GM12878 (cell line): ENCODE measurements around the gene MYBPHL. TPM values are rescaled to one million over a fixed set of nuclear protein-coding genes. Genes with fewer than 3 reads are reported as not detected.

Experiments used
- ATAC-seq: fragments of 200-7000 bp; cut with Tn5 transposase; 3 replicates; pipeline ENCODE4 v1.9.1; 2020; ENCODE audit warnings: mild to moderate bottlenecking, moderate library complexity
- BruUV-seq: library from RNA; stranded (reverse); fragments of 400-500 nt; replicated peaks from 2 replicates; lab custom pipeline; 2021; lab: Mats Ljungman, UMichigan
- CTCF ChIA-PET: fragments of 300-600 bp; sonication (Branson Sonifier 250); formaldehyde crosslinking; extraction: SDS; loops from one replicate; lab custom pipeline; 2021; ENCODE audit warnings: inconsistent platforms; lab: Yijun Ruan, JAX
- POLR2A ChIA-PET: fragments of 350-600 bp; formaldehyde crosslinking; extraction: SDS; loops from one replicate; lab custom pipeline; 2021; ENCODE audit warnings: inconsistent platforms; lab: Charles Lee
- RAD21 ChIA-PET: fragments of 300-600 bp; sonication (Branson Sonifier 250); formaldehyde crosslinking; loops from one replicate; lab custom pipeline; 2023; ENCODE audit warnings: antibody characterized with exemption; ENCODE audit not compliant: unreplicated experiment; lab: Charles Lee
- SMC1A ChIA-PET: fragments of 300-600 bp; sonication (Branson Sonifier 250); formaldehyde crosslinking; loops from one replicate; lab custom pipeline; 2023; ENCODE audit not compliant: unreplicated experiment, uncharacterized antibody; lab: Charles Lee
- DNase-seq: peaks from one replicate; pipeline ENCODE4 v3.0.0-alpha.2; 2011; ENCODE audit warnings: low read depth, low spot score
- FAIRE-seq: peaks from 3 replicates; lab custom pipeline; 2011; peaks lifted over from hg19 to GRCh38; lab: Jason Lieb, UNC
- H2AFZ ChIP-seq: 2 replicates; pipeline ENCODE4 v1.6.0; 2011; ENCODE audit warnings: low read depth, low read length, control low read depth; ENCODE audit not compliant: control insufficient read depth
- H3K27ac ChIP-seq: 2 replicates; pipeline ENCODE4 v1.5.1; 2011; ENCODE audit warnings: control low read depth; ENCODE audit not compliant: control insufficient read depth, insufficient read depth
- H3K27me3 ChIP-seq, 2 experiments: replicated peaks in 1 of 2; 2 replicates each; pipeline versions ENCODE4 v1.6.0 to v1.6.1; 2011; ENCODE audit warnings: low read length in 1 of 2; ENCODE audit not compliant: control insufficient read depth in 2 of 2, insufficient read depth in 2 of 2
- H3K36me3 ChIP-seq, 2 experiments: 2 replicates each; pipeline ENCODE4 v1.5.1; 2011; ENCODE audit warnings: low read length in 1 of 2; ENCODE audit not compliant: control insufficient read depth in 2 of 2, insufficient read depth in 2 of 2
- H3K4me1 ChIP-seq: 2 replicates; pipeline ENCODE4 v1.6.1; 2011; ENCODE audit warnings: mild to moderate bottlenecking, low read length, moderate library complexity, mixed read lengths; ENCODE audit not compliant: control insufficient read depth, insufficient read depth
- H3K4me2 ChIP-seq: 2 replicates; pipeline ENCODE4 v1.6.0; 2011; ENCODE audit warnings: control low read depth; ENCODE audit not compliant: control insufficient read depth, insufficient read depth
- H3K4me3 ChIP-seq: fragments of 200-600 bp; sonication (generic); 2 replicates; pipeline ENCODE4 v1.5.1; 2016
- H3K79me2 ChIP-seq: 2 replicates; pipeline ENCODE4 v1.6.0; 2011; ENCODE audit warnings: low read length; ENCODE audit not compliant: control insufficient read depth, insufficient read depth
- H3K9ac ChIP-seq: 2 replicates; pipeline ENCODE4 v1.8.0; 2011; ENCODE audit warnings: low read length, control low read depth, mixed read lengths; ENCODE audit not compliant: control insufficient read depth, insufficient read depth
- H3K9me3 ChIP-seq: replicated peaks from 3 replicates; pipeline ENCODE4 v1.5.1; 2011; ENCODE audit warnings: mild to moderate bottlenecking, low read length; ENCODE audit not compliant: control insufficient read depth, insufficient read depth
- H4K20me1 ChIP-seq: 2 replicates; pipeline ENCODE4 v1.6.0; 2011; ENCODE audit not compliant: control insufficient read depth, insufficient read depth
- EP300 ChIP-seq, 2 experiments: fragments of 150-350 bp in 1 of 2; IDR thresholded peaks; 2 replicates each; pipeline ENCODE4 v1.6.1; 2011 to 2012; ENCODE audit warnings: low read depth in 2 of 2, low read length in 2 of 2, borderline replicate concordance in 1 of 2, improper control_type of control experiment in 1 of 2, inconsistent platforms in 1 of 2; ENCODE audit not compliant: control insufficient read depth in 1 of 2
- KAT2A ChIP-seq: conservative IDR thresholded peaks from 2 replicates; pipeline ENCODE4 v1.6.1; 2011; ENCODE audit warnings: low read depth, low read length; ENCODE audit not compliant: control insufficient read depth
- KDM1A ChIP-seq: fragments of 200-600 bp; sonication (generic); IDR thresholded peaks from 2 replicates; pipeline ENCODE4 v1.6.1; 2016; ENCODE audit warnings: borderline replicate concordance
- KLF5 ChIP-seq: fragments of 450-650 bp; IDR thresholded peaks from 2 replicates; pipeline ENCODE4 v1.6.1; 2014; ENCODE audit warnings: mild to moderate bottlenecking; ENCODE audit not compliant: partially characterized antibody
- MTA3 ChIP-seq: IDR thresholded peaks from 2 replicates; pipeline ENCODE4 v1.6.1; 2012; ENCODE audit warnings: low read length, inconsistent platforms, borderline replicate concordance
- PML ChIP-seq: IDR thresholded peaks from 2 replicates; pipeline ENCODE4 v1.6.1; 2012; ENCODE audit warnings: low read length, inconsistent platforms
- SUPT20H ChIP-seq: IDR thresholded peaks from 2 replicates; pipeline ENCODE4 v1.6.1; 2011; ENCODE audit warnings: low read depth, mild to moderate bottlenecking, low read length, moderate library complexity, borderline replicate concordance; ENCODE audit not compliant: control insufficient read depth
- SUZ12 ChIP-seq: fragments of 200-600 bp; sonication (generic); IDR thresholded peaks from one replicate; pipeline ENCODE4 v1.6.1; 2018; ENCODE audit warnings: antibody characterized with exemption, mild to moderate bottlenecking; ENCODE audit not compliant: unreplicated experiment
- TARDBP ChIP-seq: IDR thresholded peaks from 2 replicates; pipeline ENCODE4 v1.6.1; 2016; ENCODE audit warnings: borderline replicate concordance
- USF1 ChIP-seq: IDR thresholded peaks from 2 replicates; pipeline ENCODE4 v1.6.1; 2011; ENCODE audit warnings: borderline replicate concordance, low read depth, mild to moderate bottlenecking, moderate library complexity, mixed read lengths, low read length; ENCODE audit not compliant: insufficient read depth; ENCODE audit errors: extremely low read length
- WGBS: methylation state at CpG from one replicate; pipeline ENCODE4 v1.1.6; 2016; ENCODE audit warnings: low lambda C conversion rate; ENCODE audit not compliant: insufficient replicate concordance, insufficient coverage; ENCODE audit errors: missing lambda C conversion rate; 5-methylcytosine and 5-hydroxymethylcytosine counted together
- in situ Hi-C: fragments of 300-500 bp; cut with MboI; formaldehyde crosslinking; loops from 9 replicates; pipeline ENCODE4 v1.14.3; 2018; ENCODE audit warnings: mixed read lengths
- intact Hi-C: fragments of 100-400 bp; cut with micrococcal nuclease; formaldehyde crosslinking; loops from one replicate; pipeline ENCODE4 v1.14.2; 2022; ENCODE audit not compliant: unreplicated experiment
- polyA plus RNA-seq, 11 experiments: library from polyadenylated mRNA; depleted of rRNA in 4 of 11; unstranded in 6 of 11; stranded (reverse) in 5 of 11; fragments of >200 nt; fragmentation: Nextera tagmentation in 4 of 11; fragmentation: Illumina TruSeq in 1 of 11; extraction: Ambion mirVana in 4 of 11; extraction: Trizol in 1 of 11; gene quantifications; 1 replicate in 1 of 11; 2 replicates in 10 of 11; pipeline versions ENCODE4 v1.2.1 to v1.2.3, GENCODE V29; 2011 to 2016; ENCODE audit warnings: inconsistent platforms in 2 of 11, missing spikeins in 2 of 11, low read depth in 1 of 11
- total RNA-seq, 4 experiments: library from RNA; depleted of rRNA in 3 of 4; stranded (reverse); fragments of >200 nt in 3 of 4; fragmentation: Illumina TruSeq in 1 of 4; extraction: Trizol in 1 of 4; gene quantifications; 2 replicates each; pipeline versions ENCODE4 v1.2.1 to v1.2.3, GENCODE V29; 2013 to 2021

The MYBPHL gene
- total and polyA plus RNA-seq, 10 of the 15 experiments (the other 5 are each of a cell fraction or from before 2014, with no cell fraction given): 0.16 to 0.75 (median 0.54) TPM; not detected in 7

DNA sequence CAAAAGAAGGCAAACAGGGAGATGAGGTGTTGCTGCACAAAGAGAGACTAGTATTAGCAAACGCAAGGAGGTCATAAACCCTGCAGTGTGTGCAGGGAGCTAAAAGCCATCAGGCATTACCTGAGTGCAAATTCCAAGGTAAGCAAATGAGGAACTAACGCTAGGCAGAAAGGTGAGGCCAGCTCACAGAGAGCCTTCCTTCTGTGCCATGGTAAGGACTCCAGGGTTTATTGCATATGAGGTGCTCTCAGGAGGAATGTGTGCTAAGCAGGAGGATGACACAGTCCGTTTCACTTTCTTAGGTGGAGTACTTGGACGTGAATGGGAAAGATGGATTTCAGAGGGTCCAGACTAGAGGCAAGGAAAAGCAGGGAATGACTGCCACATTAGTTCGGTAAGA is 44.6 kb upstream of the MYBPHL start (continued):
- TF ChIP-seq MTA3: no peak

DNA sequence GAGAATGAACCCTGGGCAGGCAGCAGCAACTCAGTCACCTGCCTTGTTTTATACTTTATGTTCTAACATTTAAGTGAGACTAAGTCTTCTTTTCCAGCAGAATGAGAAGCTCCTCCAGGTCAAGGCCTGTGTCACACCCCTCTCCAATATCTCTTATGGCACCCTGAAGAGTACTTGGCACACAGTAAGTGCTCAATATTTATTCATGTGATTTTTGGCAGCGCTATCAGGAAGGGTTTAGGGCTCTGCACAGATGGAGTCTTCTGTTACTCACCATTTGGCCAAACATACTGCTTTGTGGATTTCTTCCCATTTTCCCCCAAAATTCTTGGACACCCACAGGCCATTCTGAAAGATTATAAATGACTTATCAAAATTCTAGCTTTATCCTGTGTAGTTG is 43.8 kb upstream of the MYBPHL start:
- TF ChIP-seq TARDBP (no peak), KAT2A (no peak)
- DNase-seq: no peak
- peaks cover 0 to 2% of the 10 kb centered on the region in 2 experiments; a peak in 1 of 4 replicates for H3K27me3 ChIP-seq
- ChIA-PET POLR2A (interaction anchor here (1.5 kb wide), 1 partner anchor 10 kb away, joined by 3 read pairs; no protein-coding TSS in a partner anchor), SMC1A (interaction anchor here (1.0 to 1.2 kb wide), 2 partner anchors 14 to 49 kb away, joined by 3 to 5 read pairs; no protein-coding TSS in a partner anchor), CTCF (interaction anchor here (1.0 to 1.2 kb wide), 2 partner anchors 30 to 153 kb away, joined by 3 read pairs; no protein-coding TSS in a partner anchor), RAD21 (no interaction called here)
- 76% methylated on average over 1 of the region's 1 CpG for WGBS
- H4K20me1 ChIP-seq: no peaks in the 10 kb centered on the region
- no peak for ATAC-seq
- H3K36me3 ChIP-seq: no peaks in the 10 kb centered on the region; a peak in 1 of 4 replicates
- H3K9me3 ChIP-seq: no peaks in the 10 kb centered on the region
- H2AFZ ChIP-seq: no peak overlapping the region
- no peak overlapping the region for H3K9ac ChIP-seq
- intact Hi-C loops: no loop called here
- no peak overlapping the region for H3K4me3 ChIP-seq
- H3K27ac ChIP-seq: no peak overlapping the region
- no TSS peak for BruUV-seq
- H3K79me2 ChIP-seq: no peaks in the 10 kb centered on the region
- H3K4me1 ChIP-seq: no peaks in the 10 kb centered on the region
- in situ Hi-C loops: no loop called here
- H3K4me2 ChIP-seq: no peak overlapping the region
- FAIRE-seq: no peak

- no peak overlapping the region for H3K4me2 ChIP-seq
- WGBS: 71% methylated on average over 4 of the region's 4 CpGs
- ChIA-PET SMC1A (interaction anchor here (1.0 to 1.2 kb wide), 2 partner anchors 13 to 50 kb away, joined by 3 to 5 read pairs; no protein-coding TSS in a partner anchor), RAD21 (no interaction called here), POLR2A (interaction anchor here (1.5 kb wide), 1 partner anchor 10 kb away, joined by 3 read pairs; no protein-coding TSS in a partner anchor), CTCF (interaction anchor here (1.0 to 1.2 kb wide), 2 partner anchors 30 to 153 kb away, joined by 3 read pairs; no protein-coding TSS in a partner anchor)
- BruUV-seq: no TSS peak
- FAIRE-seq (no peak), ATAC-seq (no peak), DNase-seq (no peak)
- no peaks in the 10 kb centered on the region for H4K20me1 ChIP-seq
- no peaks in the 10 kb centered on the region for H3K9me3 ChIP-seq
- in situ Hi-C loops (no loop called here), intact Hi-C loops (no loop called here)
- no peak overlapping the region for H3K9ac ChIP-seq
- H3K36me3 ChIP-seq: no peaks in the 10 kb centered on the region; a peak in 1 of 4 replicates
- peaks cover 0 to 2% of the 10 kb centered on the region in 2 experiments; a peak in 1 of 4 replicates for H3K27me3 ChIP-seq
- no peaks in the 10 kb centered on the region for H3K79me2 ChIP-seq
- no peak overlapping the region for H3K27ac ChIP-seq
- H2AFZ ChIP-seq: no peak overlapping the region
- H3K4me3 ChIP-seq: no peak overlapping the region
- no peaks in the 10 kb centered on the region for H3K4me1 ChIP-seq
- no peak for TF ChIP-seq SUZ12
- TF ChIP-seq SUPT20H: no peak
- TF ChIP-seq EP300 (IDR thresholded peaks at IDR 0.05; ENCODE audit: borderline replicate concordance in 1 of 2, control insufficient read depth in 1 of 2, low read depth in 2 of 2, low read length in 2 of 2): no peak
- TF ChIP-seq KDM1A: no peak
- TF ChIP-seq PML: no peak
- no peak for TF ChIP-seq USF1
- no peak for TF ChIP-seq KLF5
Measured at GRCh38 chr1:109350182-109350581, 43.4 kb upstream of the MYBPHL start.
